GM12892 (cell line): Measurements from ENCODE around the gene LIN37.
A peak's percentile ranks its signal among the peaks of the same experiment; 100 is the strongest.

Source experiments
- DNase-seq: peaks from one replicate; pipeline ENCODE4 v3.0.0; 2011; ENCODE audit not compliant: insufficient read length
- FAIRE-seq: peaks from 2 replicates; lab custom pipeline; 2011; peaks lifted over from hg19 to GRCh38; lab: Jason Lieb, UNC
- POLR2A ChIP-seq: IDR thresholded peaks from 2 replicates; pipeline ENCODE4 v1.6.1; 2011; ENCODE audit warnings: low read depth, low read length, control low read depth
- POLR2AphosphoS5 ChIP-seq: IDR thresholded peaks from 2 replicates; pipeline ENCODE4 v1.6.1; 2011; ENCODE audit warnings: low read depth, low read length, control low read depth
- TAF1 ChIP-seq: IDR thresholded peaks from 2 replicates; pipeline ENCODE4 v1.6.1; 2011; ENCODE audit warnings: low read depth, mild to moderate bottlenecking, control low read depth, low read length, borderline replicate concordance

The LIN37 gene

DNA sequence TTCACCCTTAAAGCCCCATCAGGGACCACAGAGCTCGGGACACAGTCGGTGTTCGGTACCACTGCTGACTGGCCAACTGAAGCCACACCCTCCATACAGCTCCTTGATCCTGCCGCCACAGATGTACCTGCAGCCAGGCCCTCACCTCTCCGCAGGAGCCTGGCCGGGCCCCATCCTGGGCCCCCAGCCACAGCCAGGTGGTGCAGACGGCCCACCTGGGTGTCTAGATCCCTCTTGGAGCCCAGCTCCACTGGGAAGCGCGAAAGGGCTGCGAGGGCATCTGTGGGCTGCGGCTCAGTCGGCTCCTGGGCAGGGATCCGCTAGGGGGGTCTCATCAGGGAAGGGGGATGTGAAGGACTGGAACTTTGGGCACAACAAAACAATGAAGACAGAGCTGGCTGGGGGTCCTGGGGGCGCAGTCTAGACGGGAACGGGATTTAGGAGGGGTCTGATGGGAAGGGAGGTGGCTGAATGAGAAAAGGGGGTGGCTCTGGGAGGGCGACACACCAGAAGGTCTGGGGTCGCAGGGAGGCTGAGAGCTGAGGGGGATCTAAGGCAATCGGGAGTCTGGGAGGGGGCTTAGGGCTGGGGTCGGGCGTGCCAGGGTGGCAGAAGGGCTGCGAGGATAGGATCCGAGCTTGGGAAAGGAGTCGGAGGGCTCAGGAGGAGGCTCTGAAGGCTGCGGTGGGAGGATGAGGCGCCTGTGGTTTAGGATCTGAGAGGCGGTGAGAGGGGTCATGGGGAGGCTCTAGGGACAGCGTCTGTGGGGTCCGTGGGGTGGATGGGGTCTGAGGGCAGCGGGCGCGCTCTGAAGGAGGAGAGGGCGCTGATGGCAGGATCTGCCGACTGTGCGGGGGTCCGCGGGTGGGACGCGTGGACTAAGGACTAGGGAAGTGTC lies 48.5 kb downstream of the LIN37 start:
- DNase-seq: no peak
- no peak for FAIRE-seq
- TF ChIP-seq TAF1: no peak
- TF ChIP-seq POLR2A: no peak
- no peak for TF ChIP-seq POLR2AphosphoS5

GRCh38 chr19:35797663-35798062 lies 49.3 kb downstream of the LIN37 start:
- no peak for FAIRE-seq
- DNase-seq: peak; percentile 20
- TF ChIP-seq POLR2A (no peak), TAF1 (no peak), POLR2AphosphoS5 (no peak)

DNA sequence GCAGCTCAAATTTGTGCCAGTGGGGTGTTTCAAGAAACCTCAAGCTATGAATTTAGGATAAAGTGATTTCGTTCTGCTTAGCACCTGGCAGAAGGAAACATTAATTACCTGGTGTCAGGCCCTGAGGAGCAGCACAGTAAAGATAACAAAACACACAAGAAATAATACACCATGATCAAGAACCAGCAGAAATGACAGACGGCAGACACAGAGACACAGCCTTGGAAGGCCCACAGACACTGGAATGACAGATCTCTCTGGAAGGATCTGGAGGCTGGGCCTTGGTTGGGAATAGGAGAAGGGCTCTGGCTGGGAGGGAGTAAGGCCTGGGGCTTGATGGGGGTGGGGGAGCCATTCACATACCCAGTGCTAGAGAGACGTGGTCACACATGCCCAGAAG lies 53.5 kb downstream of the LIN37 start:
- no peak for DNase-seq
- FAIRE-seq: no peak
- TF ChIP-seq TAF1 (no peak), POLR2AphosphoS5 (no peak), POLR2A (no peak)
